GM12892 (cell line): Measurements from ENCODE around the gene TIMM8B.
A peak's percentile ranks its signal among the peaks of the same experiment; 100 is the strongest.
"Not testable (repeated sequence)": the region's sequence is repeated elsewhere in the genome, so short reads cannot be mapped to it uniquely, and the experiment has no call there.

ENCODE experiments used
- DNase-seq: peaks from one replicate; pipeline ENCODE4 v3.0.0; 2011; ENCODE audit not compliant: insufficient read length
- FAIRE-seq: peaks from 2 replicates; lab custom pipeline; 2011; peaks lifted over from hg19 to GRCh38; lab: Jason Lieb, UNC
- POLR2A ChIP-seq: IDR thresholded peaks from 2 replicates; pipeline ENCODE4 v1.6.1; 2011; ENCODE audit warnings: low read depth, low read length, control low read depth
- POLR2AphosphoS5 ChIP-seq: IDR thresholded peaks from 2 replicates; pipeline ENCODE4 v1.6.1; 2011; ENCODE audit warnings: low read depth, low read length, control low read depth
- TAF1 ChIP-seq: IDR thresholded peaks from 2 replicates; pipeline ENCODE4 v1.6.1; 2011; ENCODE audit warnings: low read depth, mild to moderate bottlenecking, control low read depth, low read length, borderline replicate concordance

TIMM8B gene

GRCh38 chr11:112113539-112114457 lies 27.2 kb upstream of the TIMM8B start:
- FAIRE-seq (no peak), DNase-seq (no peak)
- TF ChIP-seq POLR2A (no peak), TAF1 (no peak), POLR2AphosphoS5 (no peak)

GRCh38 chr11:112106070-112106469 lies 19.5 kb upstream of the TIMM8B start:
- FAIRE-seq (no peak), DNase-seq (no peak)
- TF ChIP-seq POLR2A, result no peak
- TF ChIP-seq TAF1, result no peak

- TF ChIP-seq POLR2A (no peak), TAF1 (no peak), POLR2AphosphoS5 (no peak)
- no peak for FAIRE-seq
- DNase-seq, result no peak
These were observed 16.9 kb upstream of the TIMM8B start for GRCh38 chr11:112103446-112103845.

- DNase-seq (no peak), FAIRE-seq (no peak)
- TF ChIP-seq TAF1 (no peak), POLR2AphosphoS5 (no peak), POLR2A (no peak)
These were observed 13.9 kb upstream of the TIMM8B start for GRCh38 chr11:112100462-112100861.

- TF ChIP-seq POLR2AphosphoS5, result no peak
- no peak for TF ChIP-seq TAF1
- no peak for TF ChIP-seq POLR2A
- DNase-seq (no peak), FAIRE-seq (no peak)
These were observed 11.4 kb upstream of the TIMM8B start for GRCh38 chr11:112097734-112098528.

GRCh38 chr11:112096194-112096593 lies 9.6 kb upstream of the TIMM8B start:
- no peak for DNase-seq
- no peak for FAIRE-seq
- TF ChIP-seq POLR2A, result no peak
- no peak for TF ChIP-seq TAF1
- TF ChIP-seq POLR2AphosphoS5, result no peak

GRCh38 chr11:112095302-112095701 lies 8.7 kb upstream of the TIMM8B start:
- DNase-seq, FAIRE-seq: not testable (repeated sequence)

GRCh38 chr11:112087212-112087611 lies 656 bp upstream of the TIMM8B start:
- FAIRE-seq (peak; percentile 14), DNase-seq (no peak)
- no peak for TF ChIP-seq POLR2A
- TF ChIP-seq TAF1, result no peak
- TF ChIP-seq POLR2AphosphoS5, result no peak

- DNase-seq (no peak), FAIRE-seq (no peak)
- TF ChIP-seq POLR2AphosphoS5 (no peak), TAF1 (no peak), POLR2A (no peak)
These were observed 634 bp downstream of the TIMM8B start for GRCh38 chr11:112085822-112086421.

GRCh38 chr11:112082729-112083128 lies 3.8 kb downstream of the TIMM8B start:
- TF ChIP-seq POLR2AphosphoS5 (no peak), TAF1 (no peak), POLR2A (no peak)
- DNase-seq (no peak), FAIRE-seq (no peak)
